HFFc6 (cell line): Measurements from ENCODE around the gene CRTAC1. TPM values are rescaled to one million over a fixed set of nuclear protein-coding genes. Genes with fewer than 3 reads are reported as not detected.

Source experiments
- DNase-seq: peaks from one replicate; pipeline ENCODE4 v3.0.0-alpha.2; 2018
- H3K27ac Mint-ChIP-seq: 2 replicates; pipeline ENCODE4 v1.8.0; 2020; ENCODE audit warnings: mild to moderate bottlenecking, mixed read lengths
- H3K27me3 Mint-ChIP-seq: 2 replicates; pipeline ENCODE4 v1.8.0; 2021; ENCODE audit warnings: mild to moderate bottlenecking, moderate library complexity, mixed read lengths; ENCODE audit not compliant: insufficient read depth
- H3K36me3 Mint-ChIP-seq: 2 replicates; pipeline ENCODE4 v1.8.0; 2021; ENCODE audit warnings: low read depth, mixed read lengths
- H3K4me1 Mint-ChIP-seq: 2 replicates; pipeline ENCODE4 v1.8.0; 2020; ENCODE audit warnings: low read depth, mixed read lengths
- H3K4me3 Mint-ChIP-seq: 2 replicates; pipeline ENCODE4 v1.8.0; 2020; ENCODE audit warnings: mild to moderate bottlenecking, moderate library complexity, mixed read lengths
- H3K9me3 Mint-ChIP-seq: 2 replicates; pipeline ENCODE4 v1.8.0; 2020; ENCODE audit warnings: mild to moderate bottlenecking, mixed read lengths
- total RNA-seq, 6 experiments: library from RNA; stranded (reverse); fragmentation: NEBNext Ultra II Directional; extraction: Animal tissue kit (Norgen Biotek cat#: 25700); gene quantifications; 2 replicates in 1 of 6; 3 replicates in 5 of 6; pipeline ENCODE4 v1.2.3, GENCODE V29; 2021
- TF ChIP-seq, protein P1 (sequence below): fragments of 200-600 bp; sonication (generic); IDR thresholded peaks from 2 replicates; pipeline ENCODE4 v1.5.0; 2021; ENCODE audit warnings: antibody characterized with exemption, mild to moderate bottlenecking

CRTAC1 gene
- total RNA-seq, 6 experiments from 2014 or later: not detected

DNA sequence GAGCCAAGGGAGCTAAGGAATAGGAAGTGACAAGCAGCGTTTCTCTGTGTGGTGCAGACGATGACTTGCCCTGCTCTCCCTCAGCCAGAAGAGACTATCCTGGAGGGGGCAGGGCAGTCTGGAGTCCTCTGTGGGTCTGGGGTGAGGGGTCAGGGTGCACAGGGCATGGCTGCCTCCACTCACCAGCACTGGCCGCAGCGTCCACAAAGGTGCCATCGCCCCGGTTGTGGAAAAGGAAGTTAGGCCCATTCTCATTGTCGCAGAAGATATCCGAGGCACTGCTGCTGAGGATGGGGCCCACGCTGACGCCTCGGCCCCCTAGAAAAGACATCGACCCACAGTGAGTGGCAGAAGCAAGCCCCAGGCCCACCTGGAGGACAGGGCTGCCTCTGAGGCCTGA, 122.6 kb downstream of the CRTAC1 start:
- Mint-ChIP-seq H3K27me3 (peaks cover 57% of the 10 kb centered on the region), H3K4me3 (no peak overlapping the region), H3K27ac (no peak overlapping the region), H3K9me3 (no peaks in the 10 kb centered on the region), H3K4me1 (no peaks in the 10 kb centered on the region), H3K36me3 (no peaks in the 10 kb centered on the region)
- no peak for DNase-seq
- TF ChIP-seq, protein P1, sequence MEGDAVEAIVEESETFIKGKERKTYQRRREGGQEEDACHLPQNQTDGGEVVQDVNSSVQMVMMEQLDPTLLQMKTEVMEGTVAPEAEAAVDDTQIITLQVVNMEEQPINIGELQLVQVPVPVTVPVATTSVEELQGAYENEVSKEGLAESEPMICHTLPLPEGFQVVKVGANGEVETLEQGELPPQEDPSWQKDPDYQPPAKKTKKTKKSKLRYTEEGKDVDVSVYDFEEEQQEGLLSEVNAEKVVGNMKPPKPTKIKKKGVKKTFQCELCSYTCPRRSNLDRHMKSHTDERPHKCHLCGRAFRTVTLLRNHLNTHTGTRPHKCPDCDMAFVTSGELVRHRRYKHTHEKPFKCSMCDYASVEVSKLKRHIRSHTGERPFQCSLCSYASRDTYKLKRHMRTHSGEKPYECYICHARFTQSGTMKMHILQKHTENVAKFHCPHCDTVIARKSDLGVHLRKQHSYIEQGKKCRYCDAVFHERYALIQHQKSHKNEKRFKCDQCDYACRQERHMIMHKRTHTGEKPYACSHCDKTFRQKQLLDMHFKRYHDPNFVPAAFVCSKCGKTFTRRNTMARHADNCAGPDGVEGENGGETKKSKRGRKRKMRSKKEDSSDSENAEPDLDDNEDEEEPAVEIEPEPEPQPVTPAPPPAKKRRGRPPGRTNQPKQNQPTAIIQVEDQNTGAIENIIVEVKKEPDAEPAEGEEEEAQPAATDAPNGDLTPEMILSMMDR: no peak

DNA sequence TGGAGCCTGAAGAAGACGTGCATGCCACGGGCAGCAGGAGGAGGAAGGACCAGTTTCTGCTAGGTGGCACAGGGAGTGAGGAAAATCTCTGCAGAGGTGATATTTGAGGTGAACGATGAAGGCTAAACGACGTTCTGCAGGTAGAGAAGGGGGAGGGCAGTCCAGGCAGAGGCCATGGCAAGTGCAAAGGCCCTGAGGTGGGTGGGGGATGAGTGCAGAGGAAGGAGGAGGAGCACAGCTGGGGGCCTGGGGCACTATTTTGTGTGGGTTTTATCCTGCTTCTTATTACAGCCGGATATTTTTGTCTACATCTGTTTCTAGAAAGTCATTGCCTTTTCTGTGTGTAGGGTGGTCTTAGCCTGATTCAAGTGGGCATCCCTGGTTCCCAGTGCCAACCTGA, 123.2 kb downstream of the CRTAC1 start:
- Mint-ChIP-seq H3K36me3 (no peaks in the 10 kb centered on the region), H3K4me3 (no peak overlapping the region), H3K9me3 (no peaks in the 10 kb centered on the region), H3K27ac (no peak overlapping the region), H3K27me3 (peaks cover 60% of the 10 kb centered on the region), H3K4me1 (no peaks in the 10 kb centered on the region)
- TF ChIP-seq, protein P1: no peak
- DNase-seq: no peak

DNA sequence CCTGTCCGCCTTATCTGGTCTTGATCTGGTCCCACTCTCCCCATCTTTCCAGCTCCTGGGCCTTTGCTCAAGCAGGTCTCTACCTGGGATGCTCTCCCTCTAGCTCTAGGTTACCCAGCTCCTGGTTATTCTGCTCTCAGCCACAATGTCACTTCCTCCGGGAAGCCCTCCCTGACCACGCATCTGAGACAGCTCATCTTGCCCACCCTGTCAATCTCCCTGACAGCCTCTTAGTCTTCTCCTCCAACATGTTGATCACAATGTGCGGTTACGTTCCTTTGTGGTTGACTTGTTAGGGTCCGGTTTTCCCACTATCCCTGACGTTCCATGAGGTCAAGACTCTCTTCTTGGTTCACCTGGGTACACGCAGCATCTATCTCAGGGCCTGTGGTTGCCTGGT, 125.1 kb downstream of the CRTAC1 start:
- Mint-ChIP-seq H3K4me3 (no peak overlapping the region), H3K4me1 (no peaks in the 10 kb centered on the region), H3K27me3 (peaks cover 66% of the 10 kb centered on the region), H3K9me3 (no peaks in the 10 kb centered on the region), H3K27ac (no peak overlapping the region), H3K36me3 (no peaks in the 10 kb centered on the region)
- no peak for DNase-seq
- TF ChIP-seq, protein P1: no peak

- TF ChIP-seq, protein P1: no peak
- no peaks in the 10 kb centered on the region for H3K4me1 Mint-ChIP-seq
- no peak overlapping the region for H3K4me3 Mint-ChIP-seq
- DNase-seq: no peak
- H3K27me3 Mint-ChIP-seq: peaks cover 66% of the 10 kb centered on the region
- H3K36me3 Mint-ChIP-seq: no peaks in the 10 kb centered on the region
- no peak overlapping the region for H3K27ac Mint-ChIP-seq
- H3K9me3 Mint-ChIP-seq: no peaks in the 10 kb centered on the region
Observed at GRCh38 chr10:97904576-97904975, 125.8 kb downstream of the CRTAC1 start.

GRCh38 chr10:97904018-97904381, 126.4 kb downstream of the CRTAC1 start:
- H3K36me3 Mint-ChIP-seq: no peaks in the 10 kb centered on the region
- H3K4me1 Mint-ChIP-seq: no peaks in the 10 kb centered on the region
- H3K4me3 Mint-ChIP-seq: no peak overlapping the region
- no peak for DNase-seq
- TF ChIP-seq, protein P1: no peak
- peaks cover 70% of the 10 kb centered on the region for H3K27me3 Mint-ChIP-seq
- no peak overlapping the region for H3K27ac Mint-ChIP-seq
- no peaks in the 10 kb centered on the region for H3K9me3 Mint-ChIP-seq
